Measurements from ENCODE around the gene LILRB2.
"Not testable (repeated sequence)": the region's sequence is repeated elsewhere in the genome, so short reads cannot be mapped to it uniquely, and the experiment has no call there.

LILRB2 gene

DNA sequence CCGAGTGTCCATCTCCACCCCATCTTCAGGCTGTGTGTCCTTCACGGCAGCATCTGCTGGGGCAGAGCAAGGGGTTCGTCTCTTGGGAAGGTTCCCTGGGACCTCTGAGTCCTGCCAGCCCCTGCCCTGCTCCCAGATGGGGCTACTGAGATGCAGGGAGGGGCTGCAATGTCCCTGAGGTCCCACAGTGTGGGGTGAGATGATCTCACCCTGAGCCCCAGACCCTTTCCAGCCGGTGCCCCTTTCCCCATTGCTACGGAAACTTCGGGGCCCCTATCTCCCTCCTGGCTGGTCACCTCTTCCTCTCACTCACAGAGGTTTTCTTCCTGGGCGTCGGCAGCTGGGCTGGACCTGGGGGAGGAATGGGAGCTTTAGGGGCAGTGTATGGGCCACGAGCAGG is 5.0 kb downstream of the LILRB2 start:
- TF ChIP-seq, protein P1, sequence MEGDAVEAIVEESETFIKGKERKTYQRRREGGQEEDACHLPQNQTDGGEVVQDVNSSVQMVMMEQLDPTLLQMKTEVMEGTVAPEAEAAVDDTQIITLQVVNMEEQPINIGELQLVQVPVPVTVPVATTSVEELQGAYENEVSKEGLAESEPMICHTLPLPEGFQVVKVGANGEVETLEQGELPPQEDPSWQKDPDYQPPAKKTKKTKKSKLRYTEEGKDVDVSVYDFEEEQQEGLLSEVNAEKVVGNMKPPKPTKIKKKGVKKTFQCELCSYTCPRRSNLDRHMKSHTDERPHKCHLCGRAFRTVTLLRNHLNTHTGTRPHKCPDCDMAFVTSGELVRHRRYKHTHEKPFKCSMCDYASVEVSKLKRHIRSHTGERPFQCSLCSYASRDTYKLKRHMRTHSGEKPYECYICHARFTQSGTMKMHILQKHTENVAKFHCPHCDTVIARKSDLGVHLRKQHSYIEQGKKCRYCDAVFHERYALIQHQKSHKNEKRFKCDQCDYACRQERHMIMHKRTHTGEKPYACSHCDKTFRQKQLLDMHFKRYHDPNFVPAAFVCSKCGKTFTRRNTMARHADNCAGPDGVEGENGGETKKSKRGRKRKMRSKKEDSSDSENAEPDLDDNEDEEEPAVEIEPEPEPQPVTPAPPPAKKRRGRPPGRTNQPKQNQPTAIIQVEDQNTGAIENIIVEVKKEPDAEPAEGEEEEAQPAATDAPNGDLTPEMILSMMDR (conservative IDR thresholded peaks at IDR 0.05; ENCODE audit: low read depth, low read length), result no peak
- peaks cover 20% of the 10 kb centered on the region; the same call in 1 of the 2 replicates for H3K27me3 ChIP-seq (ENCODE audit: insufficient read depth, low read depth)
- H3K4me1 ChIP-seq (ENCODE audit: low read depth, poor library complexity, severe bottlenecking), result no peaks in the 10 kb centered on the region
- H4K20me1 ChIP-seq (ENCODE audit: insufficient read depth), result no peaks in the 10 kb centered on the region
- no peak overlapping the region for H3K9ac ChIP-seq
- H3K4me3 ChIP-seq (IDR thresholded peaks at IDR 0.05; ENCODE audit: insufficient read depth, low read depth, low read length), result no peak overlapping the region
- no peak overlapping the region for H2AFZ ChIP-seq (ENCODE audit: low read depth)
- H3K36me3 ChIP-seq (ENCODE audit: insufficient read depth), result no peaks in the 10 kb centered on the region
- H3K79me2 ChIP-seq (ENCODE audit: insufficient read depth, low read depth), result no peaks in the 10 kb centered on the region
- H3K27ac ChIP-seq, result no peak overlapping the region
- H3K4me2 ChIP-seq, result no peak overlapping the region

DNA sequence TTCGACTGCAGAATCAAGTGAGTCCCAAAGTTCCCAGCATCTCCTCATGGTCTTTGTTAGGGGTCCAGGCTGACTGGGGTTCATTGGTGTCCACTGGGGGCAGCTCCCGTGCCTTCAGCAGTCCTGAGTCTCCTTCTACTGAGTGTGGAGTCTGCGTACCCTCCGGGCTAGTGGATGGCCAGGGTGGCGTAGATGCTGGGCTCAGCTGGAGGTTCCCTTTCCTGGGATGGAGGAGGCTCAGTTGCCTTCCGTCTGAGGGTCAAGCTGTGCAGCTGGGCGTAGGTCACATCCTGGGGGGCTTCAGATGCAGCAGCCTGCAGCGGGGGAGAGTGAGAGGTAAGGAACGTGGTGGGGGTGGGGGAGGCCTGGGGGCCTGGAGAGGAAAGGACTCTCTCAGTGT is 6.4 kb downstream of the LILRB2 start:
- not testable (repeated sequence) for H3K27ac ChIP-seq; H4K20me1 ChIP-seq (ENCODE audit: insufficient read depth); H3K9ac ChIP-seq; H2AFZ ChIP-seq (ENCODE audit: low read depth); H3K4me1 ChIP-seq (ENCODE audit: low read depth, poor library complexity, severe bottlenecking); H3K4me2 ChIP-seq; H3K4me3 ChIP-seq (IDR thresholded peaks at IDR 0.05; ENCODE audit: insufficient read depth, low read depth, low read length); H3K36me3 ChIP-seq (ENCODE audit: insufficient read depth); H3K79me2 ChIP-seq (ENCODE audit: insufficient read depth, low read depth)
- peaks cover 30% of the 10 kb centered on the region for H3K27me3 ChIP-seq (ENCODE audit: insufficient read depth, low read depth)

DNA sequence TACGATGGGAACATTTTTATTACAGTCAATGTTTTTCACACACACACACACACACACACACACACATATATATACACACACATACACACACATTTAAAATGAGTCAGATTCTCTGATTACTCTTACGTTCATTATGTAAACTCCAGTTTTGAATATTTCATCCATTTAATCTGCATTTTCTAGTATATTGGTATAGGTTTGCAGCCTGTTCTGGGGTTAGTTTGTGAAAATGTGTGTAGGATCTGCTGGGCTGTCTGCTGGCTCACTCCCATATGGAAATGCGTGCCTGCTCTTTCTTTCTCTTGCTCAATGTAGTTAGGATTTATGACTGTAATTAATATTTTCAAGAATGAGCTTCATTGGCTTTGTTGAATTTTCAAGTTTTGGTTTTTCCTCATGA is 7.1 kb downstream of the LILRB2 start:
- no peak overlapping the region for H3K4me2 ChIP-seq

DNA sequence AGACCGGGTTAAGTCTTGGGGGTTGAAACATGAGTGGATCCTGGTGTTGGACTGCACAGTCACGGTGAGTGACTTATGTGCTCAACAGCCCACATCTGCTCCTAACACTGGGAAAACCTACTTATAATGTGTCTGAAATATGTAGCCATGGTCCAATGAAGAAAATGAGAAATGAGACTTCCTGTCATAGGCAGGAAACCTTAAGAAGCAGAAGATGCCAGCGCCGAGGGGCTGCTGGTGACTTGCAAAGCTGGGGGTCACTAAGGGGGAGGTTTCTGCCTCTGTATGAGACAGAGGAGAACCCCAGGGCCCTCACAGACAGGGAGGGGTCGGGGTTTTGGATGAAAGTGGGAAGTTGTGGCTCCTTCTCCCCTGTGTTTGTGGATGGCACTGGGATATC is 8.7 kb downstream of the LILRB2 start:
- not testable (repeated sequence) for H3K9ac ChIP-seq, H3K4me2 ChIP-seq

More for the DNA sequence above, 7.1 kb downstream of the LILRB2 start:
- Histone ChIP-seq H3K27me3 (ENCODE audit: insufficient read depth, low read depth) (peaks cover 30% of the 10 kb centered on the region), H3K36me3 (ENCODE audit: insufficient read depth) (no peaks in the 10 kb centered on the region), H3K79me2 (ENCODE audit: insufficient read depth, low read depth) (no peaks in the 10 kb centered on the region), H3K9ac (no peak overlapping the region), H3K4me3 (IDR thresholded peaks at IDR 0.05; ENCODE audit: insufficient read depth, low read depth, low read length) (no peak overlapping the region), H3K27ac (no peak overlapping the region), H3K4me1 (ENCODE audit: low read depth, poor library complexity, severe bottlenecking) (no peaks in the 10 kb centered on the region), H4K20me1 (ENCODE audit: insufficient read depth) (no peaks in the 10 kb centered on the region), H2AFZ (ENCODE audit: low read depth) (no peak overlapping the region)
- TF ChIP-seq, protein P1 (conservative IDR thresholded peaks at IDR 0.05; ENCODE audit: low read depth, low read length), result no peak

DNA sequence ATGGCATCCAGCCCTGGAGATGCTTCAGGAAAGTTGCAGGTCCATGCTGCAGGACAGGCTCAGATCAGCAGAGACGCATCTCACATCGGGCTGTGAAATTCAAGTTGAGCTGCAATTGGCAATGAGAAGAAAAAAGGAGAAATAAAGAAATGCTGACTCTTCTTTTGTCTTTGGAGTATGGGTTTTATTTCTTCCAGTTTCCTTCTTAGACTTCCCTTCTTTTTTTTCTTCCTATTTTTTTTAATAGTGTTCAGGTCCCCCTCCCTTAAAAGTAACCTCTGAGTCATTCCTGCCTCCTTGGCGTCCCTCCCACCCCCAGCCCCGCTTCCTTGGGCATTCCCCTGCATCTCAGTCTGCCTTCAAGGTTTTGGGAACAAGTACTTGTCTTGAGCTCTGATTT is 9.3 kb downstream of the LILRB2 start:
- H3K9ac ChIP-seq; H3K36me3 ChIP-seq (ENCODE audit: insufficient read depth); H3K27ac ChIP-seq; H3K4me2 ChIP-seq; H3K79me2 ChIP-seq (ENCODE audit: insufficient read depth, low read depth); H3K4me1 ChIP-seq (ENCODE audit: low read depth, poor library complexity, severe bottlenecking); H2AFZ ChIP-seq (ENCODE audit: low read depth); H4K20me1 ChIP-seq (ENCODE audit: insufficient read depth); H3K4me3 ChIP-seq (IDR thresholded peaks at IDR 0.05; ENCODE audit: insufficient read depth, low read depth, low read length): not testable (repeated sequence)
- peaks cover 30% of the 10 kb centered on the region for H3K27me3 ChIP-seq (ENCODE audit: insufficient read depth, low read depth)

More for the DNA sequence above, 8.7 kb downstream of the LILRB2 start:
- H3K27ac ChIP-seq; H4K20me1 ChIP-seq (ENCODE audit: insufficient read depth); H3K36me3 ChIP-seq (ENCODE audit: insufficient read depth); H3K4me3 ChIP-seq (IDR thresholded peaks at IDR 0.05; ENCODE audit: insufficient read depth, low read depth, low read length); H3K4me1 ChIP-seq (ENCODE audit: low read depth, poor library complexity, severe bottlenecking); H2AFZ ChIP-seq (ENCODE audit: low read depth); H3K79me2 ChIP-seq (ENCODE audit: insufficient read depth, low read depth): not testable (repeated sequence)
- H3K27me3 ChIP-seq (ENCODE audit: insufficient read depth, low read depth), result peaks cover 30% of the 10 kb centered on the region

DNA sequence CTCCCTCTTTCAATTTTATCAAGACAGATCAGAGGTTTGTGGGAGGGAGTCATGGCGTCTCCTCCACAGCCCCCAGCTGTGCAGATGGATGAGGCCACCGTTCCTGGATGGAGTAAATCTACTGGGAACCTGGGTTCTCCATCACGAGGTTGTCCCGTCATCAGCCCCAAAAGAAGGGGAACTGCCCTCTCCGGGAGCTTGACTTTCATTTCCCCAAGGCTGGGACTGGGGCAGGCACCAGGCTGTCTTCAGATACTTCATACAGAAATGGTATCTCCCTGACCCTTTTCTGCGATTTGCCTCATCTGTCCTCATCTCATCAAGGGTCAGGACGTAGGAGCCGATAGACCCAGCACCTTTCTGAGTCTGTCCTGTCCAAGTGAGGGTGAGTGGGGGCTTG is 9.8 kb downstream of the LILRB2 start:
- no peaks in the 10 kb centered on the region for H3K4me1 ChIP-seq (ENCODE audit: low read depth, poor library complexity, severe bottlenecking)
- no peak overlapping the region for H3K9ac ChIP-seq
- no peaks in the 10 kb centered on the region for H4K20me1 ChIP-seq (ENCODE audit: insufficient read depth)
- H3K27me3 ChIP-seq (ENCODE audit: insufficient read depth, low read depth), result peaks cover 30% of the 10 kb centered on the region
- no peak overlapping the region for H3K27ac ChIP-seq
- H2AFZ ChIP-seq (ENCODE audit: low read depth), result no peak overlapping the region
- H3K4me2 ChIP-seq, result no peak overlapping the region
- no peak overlapping the region for H3K4me3 ChIP-seq (IDR thresholded peaks at IDR 0.05; ENCODE audit: insufficient read depth, low read depth, low read length)
- TF ChIP-seq, protein P1 (conservative IDR thresholded peaks at IDR 0.05; ENCODE audit: low read depth, low read length), result no peak
- H3K36me3 ChIP-seq (ENCODE audit: insufficient read depth), result no peaks in the 10 kb centered on the region
- no peaks in the 10 kb centered on the region for H3K79me2 ChIP-seq (ENCODE audit: insufficient read depth, low read depth)
